OCI-LY3 (cell line): ENCODE results near the gene PTPRN2.

Experiments
- H2AFZ ChIP-seq: fragments of 200-600, 300-600 bp; shearing (Covaris generic); 2 replicates; pipeline ENCODE4 v1.6.0; 2014; ENCODE audit warnings: antibody characterized with exemption, low read depth, low read length
- H3K27ac ChIP-seq: fragments of 200-600, 300-600 bp; sonication (generic); 2 replicates; pipeline ENCODE4 v1.5.1; 2014; ENCODE audit warnings: mild to moderate bottlenecking, low read length, moderate library complexity, mixed read lengths
- H3K27me3 ChIP-seq: fragments of 200-600, 300-600 bp; sonication (generic); 2 replicates; pipeline ENCODE4 v1.6.1; 2014; ENCODE audit warnings: low read depth, low read length, mixed read lengths
- H3K36me3 ChIP-seq: fragments of 200-600, 300-600 bp; sonication (generic); replicated peaks from 2 replicates; pipeline ENCODE3; 2014; ENCODE audit warnings: low read depth, low read length, mixed read lengths
- H3K4me1 ChIP-seq: fragments of 300-600, 200-600 bp; sonication (generic); 2 replicates; pipeline ENCODE4 v1.6.1; 2014; ENCODE audit warnings: low read length, mixed read lengths
- H3K4me2 ChIP-seq: fragments of 200-600, 300-600 bp; sonication (generic); 2 replicates; pipeline ENCODE4 v1.6.1; 2014; ENCODE audit warnings: low read length, mixed read lengths
- H3K4me3 ChIP-seq: fragments of 300-600, 200-600 bp; sonication (generic); 2 replicates; pipeline ENCODE4 v1.5.1; 2014; ENCODE audit warnings: antibody characterized with exemption, mild to moderate bottlenecking, low read length, moderate library complexity
- H3K79me2 ChIP-seq: fragments of 300-600, 200-600 bp; shearing (Covaris generic); 2 replicates; pipeline ENCODE4 v1.6.1; 2014; ENCODE audit warnings: mild to moderate bottlenecking, low read length, mixed read lengths
- H3K9ac ChIP-seq: fragments of 300-600, 200-600 bp; shearing (Covaris generic); 2 replicates; pipeline ENCODE4 v1.6.0; 2014; ENCODE audit warnings: mild to moderate bottlenecking, low read length, moderate library complexity
- H3K9me3 ChIP-seq: fragments of 200-600, 300-600 bp; shearing (Covaris generic); 2 replicates; pipeline ENCODE4 v1.6.1; 2014; ENCODE audit warnings: low read length, mixed read lengths; ENCODE audit not compliant: insufficient read depth
- H4K20me1 ChIP-seq: fragments of 200-600, 300-600 bp; sonication (generic); 2 replicates; pipeline ENCODE4 v1.6.1; 2016; ENCODE audit warnings: low read length, mixed read lengths; ENCODE audit not compliant: insufficient read depth
- EZH2phosphoT487 ChIP-seq: fragments of 200-600 bp; shearing (Covaris generic); IDR thresholded peaks from 2 replicates; pipeline ENCODE4 v1.6.1; 2018; ENCODE audit warnings: antibody characterized with exemption, mixed run types, low read depth
- TF ChIP-seq, protein P1 (sequence below): fragments of 200-600, 300-600 bp; sonication (generic); IDR thresholded peaks from 2 replicates; pipeline ENCODE4 v1.5.1; 2014; ENCODE audit warnings: antibody characterized with exemption, low read length, low read depth

The PTPRN2 gene

DNA sequence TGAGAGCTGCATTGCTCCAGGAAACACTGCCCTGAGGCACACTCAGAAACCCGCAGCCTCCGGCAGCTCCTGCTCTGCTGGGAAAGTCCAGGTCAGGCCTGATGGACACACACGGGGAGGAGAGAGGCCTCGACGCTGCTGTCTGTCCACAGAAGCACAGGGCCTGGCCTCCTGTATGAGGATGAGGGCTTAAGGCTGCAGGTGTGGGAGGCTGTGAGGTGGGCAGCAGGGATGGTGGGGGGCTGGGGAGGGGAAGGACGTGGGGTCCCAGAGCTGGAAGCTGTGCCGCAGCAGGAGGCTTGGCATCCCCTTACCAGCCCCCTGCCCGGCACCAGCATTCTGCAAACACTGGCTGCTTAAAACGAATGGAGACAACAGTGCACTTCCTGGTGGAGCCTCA is 1064.7 kb downstream of the PTPRN2 start:
- Histone ChIP-seq H3K36me3 (no peaks in the 10 kb centered on the region), H3K27ac (no peak overlapping the region), H3K79me2 (no peaks in the 10 kb centered on the region), H2AFZ (no peak overlapping the region), H3K4me3 (no peak overlapping the region), H3K4me1 (peaks cover 22% of the 10 kb centered on the region), H3K4me2 (no peak overlapping the region), H3K9ac (no peak overlapping the region), H3K9me3 (no peaks in the 10 kb centered on the region), H3K27me3 (no peaks in the 10 kb centered on the region), H4K20me1 (no peaks in the 10 kb centered on the region)
- TF ChIP-seq, protein P1, sequence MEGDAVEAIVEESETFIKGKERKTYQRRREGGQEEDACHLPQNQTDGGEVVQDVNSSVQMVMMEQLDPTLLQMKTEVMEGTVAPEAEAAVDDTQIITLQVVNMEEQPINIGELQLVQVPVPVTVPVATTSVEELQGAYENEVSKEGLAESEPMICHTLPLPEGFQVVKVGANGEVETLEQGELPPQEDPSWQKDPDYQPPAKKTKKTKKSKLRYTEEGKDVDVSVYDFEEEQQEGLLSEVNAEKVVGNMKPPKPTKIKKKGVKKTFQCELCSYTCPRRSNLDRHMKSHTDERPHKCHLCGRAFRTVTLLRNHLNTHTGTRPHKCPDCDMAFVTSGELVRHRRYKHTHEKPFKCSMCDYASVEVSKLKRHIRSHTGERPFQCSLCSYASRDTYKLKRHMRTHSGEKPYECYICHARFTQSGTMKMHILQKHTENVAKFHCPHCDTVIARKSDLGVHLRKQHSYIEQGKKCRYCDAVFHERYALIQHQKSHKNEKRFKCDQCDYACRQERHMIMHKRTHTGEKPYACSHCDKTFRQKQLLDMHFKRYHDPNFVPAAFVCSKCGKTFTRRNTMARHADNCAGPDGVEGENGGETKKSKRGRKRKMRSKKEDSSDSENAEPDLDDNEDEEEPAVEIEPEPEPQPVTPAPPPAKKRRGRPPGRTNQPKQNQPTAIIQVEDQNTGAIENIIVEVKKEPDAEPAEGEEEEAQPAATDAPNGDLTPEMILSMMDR: no peak
- no peak for TF ChIP-seq EZH2phosphoT487

DNA sequence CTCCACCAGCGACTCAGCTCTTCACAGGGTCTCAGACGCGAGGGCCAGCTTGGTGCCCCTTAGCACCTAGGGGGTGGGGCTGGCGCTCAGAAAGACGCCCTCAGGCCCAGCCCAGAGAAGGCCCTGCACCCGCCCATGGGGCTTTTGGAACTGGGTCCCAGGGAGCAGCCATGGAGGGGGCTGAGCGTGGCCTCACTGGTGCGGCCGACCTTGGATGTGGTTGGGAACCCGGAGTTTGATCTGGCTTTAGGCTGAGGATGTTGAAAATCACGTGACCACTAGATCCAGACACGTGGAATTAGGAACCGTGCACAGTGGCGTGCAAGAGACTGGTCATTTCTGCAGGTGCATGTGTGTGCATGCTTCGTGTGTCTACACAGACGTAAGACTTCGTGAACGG is 1065.4 kb downstream of the PTPRN2 start:
- H3K9ac ChIP-seq: no peak overlapping the region
- H3K27ac ChIP-seq: no peak overlapping the region
- H3K27me3 ChIP-seq: no peaks in the 10 kb centered on the region
- H3K4me1 ChIP-seq: peaks cover 22% of the 10 kb centered on the region
- H3K4me3 ChIP-seq: no peak overlapping the region
- no peak overlapping the region for H2AFZ ChIP-seq
- H4K20me1 ChIP-seq: no peaks in the 10 kb centered on the region
- H3K4me2 ChIP-seq: no peak overlapping the region
- H3K79me2 ChIP-seq: no peaks in the 10 kb centered on the region
- H3K9me3 ChIP-seq: no peaks in the 10 kb centered on the region
- H3K36me3 ChIP-seq: no peaks in the 10 kb centered on the region
- no peak for TF ChIP-seq EZH2phosphoT487
- TF ChIP-seq, protein P1: no peak

DNA sequence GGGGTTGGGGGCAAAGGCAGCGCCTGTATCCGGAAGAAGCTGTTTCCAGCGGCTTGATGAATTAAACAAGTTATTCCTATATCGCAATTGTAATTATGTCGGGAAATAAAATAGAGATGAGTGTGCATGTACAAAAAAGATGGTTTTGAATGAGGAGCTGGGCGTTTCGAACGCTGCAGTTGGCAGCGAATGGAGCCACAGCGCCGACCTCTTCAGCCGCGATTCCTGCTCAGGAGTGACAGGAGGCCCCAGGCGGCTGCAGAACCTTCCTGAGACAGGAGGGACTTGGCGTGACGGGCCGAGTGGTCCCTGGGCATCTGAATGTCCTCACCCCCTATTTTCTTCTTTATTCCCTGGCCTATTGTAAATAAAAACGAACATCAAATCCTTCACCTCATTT is 1065.9 kb downstream of the PTPRN2 start:
- Histone ChIP-seq H3K4me1 (peaks cover 22% of the 10 kb centered on the region), H3K4me2 (no peak overlapping the region), H3K9me3 (no peaks in the 10 kb centered on the region), H3K9ac (no peak overlapping the region), H2AFZ (no peak overlapping the region), H3K79me2 (no peaks in the 10 kb centered on the region), H3K27me3 (no peaks in the 10 kb centered on the region), H3K27ac (no peak overlapping the region), H3K36me3 (no peaks in the 10 kb centered on the region), H4K20me1 (no peaks in the 10 kb centered on the region), H3K4me3 (no peak overlapping the region)
- no peak for TF ChIP-seq EZH2phosphoT487
- TF ChIP-seq, protein P1: no peak

DNA sequence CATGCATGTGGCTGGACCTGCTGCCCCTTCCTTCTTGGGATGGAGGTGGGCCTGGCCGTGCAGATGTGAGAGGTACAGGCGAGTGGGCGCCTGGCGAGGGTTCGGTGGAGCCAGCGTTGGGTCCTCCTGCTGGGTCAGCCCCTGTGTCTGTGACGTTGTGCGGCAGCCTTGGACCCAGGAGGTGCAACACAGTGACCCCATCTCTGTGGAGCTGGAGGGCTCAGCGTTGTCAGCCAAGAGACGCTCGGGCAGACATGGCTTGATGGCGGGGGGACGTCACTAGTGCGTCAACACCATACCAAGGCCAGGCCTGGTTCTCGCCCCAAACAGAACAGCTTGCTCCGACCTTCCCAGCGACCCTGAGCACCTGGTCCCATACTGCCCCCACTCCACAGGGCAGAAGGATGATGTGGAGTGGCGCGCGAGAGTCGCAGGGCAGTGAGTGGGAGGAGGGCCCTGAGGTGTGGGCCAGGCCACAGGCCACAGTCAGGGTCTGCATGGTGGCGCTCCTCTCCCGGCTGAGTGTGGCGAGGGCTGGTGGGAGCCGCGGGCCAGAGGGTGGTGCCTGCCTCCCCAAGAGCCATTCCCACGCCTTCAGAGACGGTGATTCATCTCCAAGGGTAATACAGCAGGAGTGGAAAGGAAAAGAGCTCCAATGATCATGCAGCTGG is 1066.4 kb downstream of the PTPRN2 start:
- no peak overlapping the region for H3K4me2 ChIP-seq

More for the DNA sequence above, 1066.4 kb downstream of the PTPRN2 start:
- no peaks in the 10 kb centered on the region for H4K20me1 ChIP-seq
- no peak overlapping the region for H2AFZ ChIP-seq
- H3K79me2 ChIP-seq: no peaks in the 10 kb centered on the region
- no peak overlapping the region for H3K9ac ChIP-seq
- no peaks in the 10 kb centered on the region for H3K27me3 ChIP-seq
- H3K4me3 ChIP-seq: no peak overlapping the region
- H3K9me3 ChIP-seq: no peaks in the 10 kb centered on the region
- no peak overlapping the region for H3K27ac ChIP-seq
- H3K4me1 ChIP-seq: peaks cover 22% of the 10 kb centered on the region
- TF ChIP-seq, protein P1: no peak
- no peak for TF ChIP-seq EZH2phosphoT487
- H3K36me3 ChIP-seq: no peaks in the 10 kb centered on the region
